GM10248 (cell line): ENCODE data around the gene IRX3.

Source experiments
- CTCF ChIA-PET: fragments of 300-600 bp; sonication (Branson Sonifier 250); formaldehyde crosslinking; extraction: SDS; loops from one replicate; lab custom pipeline; 2021; ENCODE audit warnings: antibody characterized with exemption; lab: Yijun Ruan, JAX
- POLR2A ChIA-PET: fragments of 350-650 bp; sonication (Branson Sonifier 250); formaldehyde crosslinking; extraction: SDS; loops from one replicate; lab custom pipeline; 2020; ENCODE audit warnings: antibody characterized with exemption; lab: Yijun Ruan, JAX
- DNase-seq: peaks from one replicate; pipeline ENCODE4 v3.0.0; 2012; ENCODE audit errors: extremely low spot score
- CTCF ChIP-seq: IDR thresholded peaks from 2 replicates; pipeline ENCODE4 v1.5.1; 2012; ENCODE audit warnings: mild to moderate bottlenecking, low read depth; ENCODE audit errors: extremely low read depth, missing control alignments, control extremely low read depth

The IRX3 gene

DNA sequence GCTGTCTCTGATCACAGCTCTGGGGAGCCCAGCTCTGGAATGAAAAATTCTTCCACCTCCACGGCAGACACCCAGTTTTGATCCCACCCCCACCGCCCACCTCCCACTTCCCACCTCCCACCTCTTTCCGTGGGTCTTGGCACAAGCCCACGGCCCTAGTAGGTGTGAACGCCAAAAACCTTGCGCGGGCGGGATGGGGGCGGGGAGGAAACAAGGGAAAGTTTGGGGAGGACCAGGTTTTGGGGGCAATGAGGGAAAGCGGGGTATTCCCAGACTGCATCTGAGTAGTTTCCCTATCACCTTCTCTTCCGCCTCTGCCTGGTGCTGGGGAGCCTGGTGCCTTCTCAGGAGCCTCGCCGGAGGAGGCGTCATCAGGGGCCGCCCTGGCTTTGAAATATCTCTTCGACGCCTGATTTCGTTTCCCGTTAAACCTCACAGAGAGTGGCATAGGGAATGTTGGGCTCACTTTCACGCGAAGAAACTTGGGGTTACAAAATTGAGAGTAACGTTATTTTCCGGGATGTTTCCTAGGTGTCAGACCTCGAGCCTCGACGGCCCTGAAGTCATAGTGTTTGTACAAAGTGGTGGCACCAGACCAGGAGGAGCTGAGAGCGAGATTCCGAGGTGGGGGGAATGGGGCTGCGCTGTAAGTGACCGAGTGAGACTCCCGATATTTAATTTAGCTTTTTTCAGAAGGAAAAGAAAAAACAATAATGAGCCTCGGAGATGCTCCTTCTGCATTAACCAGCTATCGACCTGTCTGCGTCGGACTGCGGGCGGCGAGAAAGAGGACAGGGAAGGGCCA is 1.6 kb upstream of the IRX3 start:
- TF ChIP-seq CTCF, result no peak
- ChIA-PET POLR2A (no interaction called here), CTCF (no interaction called here)
- DNase-seq, result no peak

GRCh38 chr16:54287131-54288029 is 793 bp upstream of the IRX3 start:
- CTCF ChIA-PET, result no interaction called here
- POLR2A ChIA-PET, result no interaction called here
- TF ChIP-seq CTCF, result no peak
- no peak for DNase-seq

GRCh38 chr16:54286090-54286365 is 559 bp downstream of the IRX3 start:
- peak; percentile 20 for DNase-seq
- POLR2A ChIA-PET, result no interaction called here
- no peak for TF ChIP-seq CTCF
- CTCF ChIA-PET, result no interaction called here

DNA sequence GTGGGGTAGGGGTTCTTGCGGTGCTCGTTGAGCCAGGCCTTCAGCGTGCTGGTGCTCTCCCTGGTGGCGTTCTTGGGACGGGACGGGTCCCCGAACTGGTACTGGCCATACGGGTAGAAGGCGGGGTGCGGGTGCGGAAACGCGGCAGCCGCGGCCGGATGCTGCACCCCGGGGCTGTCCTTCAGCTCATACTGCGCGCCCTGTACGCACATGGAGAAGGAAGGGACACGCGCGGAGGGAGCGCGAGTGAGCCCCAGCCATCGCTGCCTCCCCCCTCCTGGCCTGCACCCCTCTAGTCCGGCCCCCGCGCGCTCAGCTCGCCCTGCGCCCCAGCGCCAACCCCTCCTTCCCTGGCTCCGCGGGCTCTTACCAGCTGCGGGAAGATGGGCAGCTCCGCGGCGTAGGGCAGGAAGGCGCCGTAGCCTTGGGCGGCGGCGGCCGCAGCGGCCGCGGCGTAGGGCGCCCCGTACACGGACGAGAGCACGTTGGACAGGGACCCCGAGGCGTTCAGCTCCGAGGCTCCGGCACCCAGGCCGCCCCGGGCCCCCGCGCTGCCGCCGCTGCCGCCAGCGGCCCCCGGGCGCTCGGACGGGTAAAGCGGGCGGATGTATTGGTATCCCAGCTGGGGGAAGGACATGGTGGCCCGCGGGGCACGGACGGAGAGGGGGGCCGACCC is 1.0 kb downstream of the IRX3 start:
- DNase-seq, result no peak
- CTCF ChIA-PET, result no interaction called here
- no peak for TF ChIP-seq CTCF
- POLR2A ChIA-PET, result no interaction called here

DNA sequence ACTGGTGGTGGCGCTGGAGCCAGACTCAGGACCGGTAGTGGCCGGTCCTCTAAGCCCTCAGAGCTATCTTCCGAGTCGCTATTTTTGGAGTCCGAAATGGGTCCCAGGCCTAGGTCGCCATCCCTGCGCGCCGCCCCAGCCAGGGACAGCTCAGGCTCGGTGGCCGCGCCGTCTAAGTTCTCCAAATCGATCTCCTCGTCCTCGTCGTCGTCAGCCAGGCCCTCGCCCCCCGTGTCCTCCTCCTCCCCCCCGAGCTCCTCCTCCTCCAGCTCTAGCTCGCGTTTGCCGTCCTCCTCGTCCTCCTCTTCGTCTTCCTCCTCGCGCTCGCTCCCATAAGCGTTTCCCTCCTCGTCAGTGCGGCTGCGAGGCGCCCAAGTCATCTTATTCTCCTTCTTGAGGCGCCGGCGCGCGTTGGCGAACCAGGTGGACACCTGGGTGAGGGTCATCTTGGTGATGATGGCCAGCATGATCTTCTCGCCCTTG is 1.6 kb downstream of the IRX3 start:
- TF ChIP-seq CTCF, result no peak
- ChIA-PET POLR2A (no interaction called here), CTCF (no interaction called here)
- no peak for DNase-seq

DNA sequence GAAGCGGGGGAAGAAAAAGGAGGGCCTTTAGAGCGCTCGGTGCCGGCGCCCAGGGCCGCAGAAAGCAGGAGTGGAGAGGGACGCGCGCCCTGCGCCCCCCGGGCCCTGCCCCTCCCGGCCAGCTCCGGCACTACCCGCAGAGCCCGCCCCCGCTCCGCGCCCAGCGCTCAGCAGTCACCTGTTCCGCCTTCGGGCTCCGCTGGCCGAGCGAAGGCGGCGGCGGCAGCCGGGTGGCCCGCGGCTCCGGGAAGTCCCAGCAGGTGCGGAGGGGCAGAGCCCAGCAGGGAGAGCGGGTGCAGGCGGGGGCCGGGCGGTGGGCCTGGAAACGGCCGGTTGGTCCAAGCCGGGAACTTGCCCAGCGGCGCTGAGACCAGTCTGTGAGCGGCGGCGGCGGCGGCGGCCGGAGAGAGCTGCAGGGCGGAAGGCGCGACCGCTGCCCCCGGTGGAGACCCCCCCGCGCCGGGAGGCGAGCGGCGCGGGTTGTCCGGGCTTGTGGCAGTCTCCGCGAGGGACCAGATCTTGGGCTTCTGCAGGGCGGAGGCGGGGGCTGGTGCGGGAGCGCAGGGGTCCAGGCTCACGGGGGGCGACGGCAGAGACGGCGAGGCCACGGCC is 2.2 kb downstream of the IRX3 start:
- ChIA-PET CTCF (no interaction called here), POLR2A (no interaction called here)
- DNase-seq, result peak; percentile 35
- TF ChIP-seq CTCF, result no peak
